Measurements from ENCODE around the gene OTX1.
"Not testable (repeated sequence)": the region's sequence is repeated elsewhere in the genome, so short reads cannot be mapped to it uniquely, and the experiment has no call there.

OTX1 gene

DNA sequence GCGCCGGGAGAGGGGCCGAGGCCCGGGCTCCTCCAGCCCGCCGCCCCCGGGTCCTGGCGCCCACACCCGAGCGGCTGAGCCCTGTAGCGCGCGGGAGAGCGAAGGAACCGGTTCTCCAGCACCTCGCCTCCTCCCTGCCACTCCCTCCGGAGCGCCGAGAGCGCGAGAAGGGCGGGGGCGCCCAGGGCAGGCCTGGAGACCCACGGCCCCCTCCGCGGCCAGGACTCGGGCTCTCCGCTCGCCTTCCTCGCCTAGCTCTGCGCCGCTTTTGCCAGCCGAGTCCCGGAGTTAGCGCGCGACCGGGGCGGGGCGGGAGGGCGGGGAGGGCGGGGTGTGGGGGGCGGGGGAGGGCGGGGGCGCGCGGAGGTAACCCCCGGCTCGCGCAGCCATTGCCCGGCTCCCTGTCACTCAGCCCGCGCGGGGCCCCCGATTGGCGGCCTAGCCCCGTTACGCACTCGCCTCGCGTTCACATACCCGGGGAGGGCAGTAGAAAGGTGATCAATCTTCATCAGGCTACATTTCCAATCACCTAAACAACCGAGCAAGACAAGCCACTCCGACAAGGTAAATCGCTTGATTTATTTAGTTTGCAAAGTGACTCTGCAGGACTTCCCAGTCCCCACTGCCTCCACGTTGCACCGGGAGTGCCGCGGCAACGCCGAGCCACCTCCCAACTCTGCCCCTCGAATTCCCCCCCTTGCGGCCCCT, at the start of gene OTX1:
TSS of gene OTX1 (plus strand) at position 497 of the 708 bp plus-strand sequence. CDS start 2,161 bp downstream, outside the sequence.
- peak; percentile 33 to 35 for DNase-seq

DNA sequence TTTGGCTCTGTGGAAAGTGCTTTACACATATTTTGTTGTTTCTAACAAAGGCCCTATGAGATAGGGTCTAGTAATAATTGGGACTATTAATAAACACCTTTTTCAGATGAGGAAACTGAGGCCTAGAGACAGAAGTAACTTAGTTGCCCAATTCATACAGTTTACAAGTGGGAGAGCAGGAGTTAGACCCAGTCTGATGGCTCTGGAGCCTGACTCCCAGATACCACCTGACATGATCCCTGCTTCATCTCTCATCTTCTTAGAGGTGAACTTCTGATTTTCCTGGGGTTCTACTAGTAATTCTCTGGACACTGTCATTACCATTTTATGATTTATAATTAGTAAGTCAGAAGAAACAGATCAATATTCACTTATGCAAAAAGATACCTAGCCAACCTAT, 49.1 kb upstream of the OTX1 start:
- DNase-seq: no peak

DNA sequence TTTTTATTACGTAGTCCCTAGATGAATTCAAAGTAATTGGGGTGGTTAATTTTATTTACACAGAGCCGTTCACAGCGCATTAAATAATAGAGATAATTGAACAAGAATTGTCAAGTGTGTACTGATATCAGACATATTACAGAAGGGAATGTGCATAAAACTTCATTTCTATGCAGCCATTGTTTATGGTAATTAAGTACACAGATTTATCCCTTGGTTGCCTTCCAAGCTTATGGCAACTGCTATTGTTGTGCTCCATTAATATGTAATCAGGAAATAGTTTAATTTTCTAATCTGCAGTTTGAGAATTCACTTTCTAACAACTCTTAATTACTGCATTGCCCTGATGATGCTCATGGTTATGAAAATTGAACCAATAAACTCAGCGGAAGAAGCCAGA, 47.3 kb upstream of the OTX1 start:
- DNase-seq: no peak

DNA sequence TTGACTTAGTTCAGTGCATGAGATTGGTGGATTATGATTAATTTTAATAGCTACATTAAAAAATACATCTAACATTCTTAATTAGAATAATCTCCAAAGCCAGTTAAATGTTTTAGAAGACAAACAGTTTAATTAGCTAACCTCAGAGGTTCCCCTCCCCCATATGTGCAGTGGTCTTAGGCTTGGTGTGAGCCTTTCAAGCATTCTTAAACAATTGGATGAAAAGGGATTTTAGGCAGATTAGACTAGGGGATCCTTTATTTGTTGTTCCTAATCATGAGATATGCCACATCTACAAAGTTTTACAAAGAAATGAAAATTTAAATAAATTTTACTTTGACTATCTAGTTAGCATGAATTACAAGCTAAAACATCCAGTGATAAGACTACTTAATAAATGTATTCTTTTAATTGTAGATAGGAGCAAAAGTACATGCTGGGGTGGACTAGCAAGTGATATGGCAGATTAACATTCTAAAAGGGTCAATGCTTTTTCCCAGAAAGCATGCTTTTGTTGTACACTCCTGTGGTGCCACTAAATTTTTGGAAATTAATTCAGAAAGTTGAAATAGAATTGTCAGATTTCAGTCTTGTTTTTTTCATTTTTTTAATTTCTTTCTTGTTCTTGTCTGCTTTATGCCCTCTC, 42.7 kb upstream of the OTX1 start:
- DNase-seq: no peak

DNA sequence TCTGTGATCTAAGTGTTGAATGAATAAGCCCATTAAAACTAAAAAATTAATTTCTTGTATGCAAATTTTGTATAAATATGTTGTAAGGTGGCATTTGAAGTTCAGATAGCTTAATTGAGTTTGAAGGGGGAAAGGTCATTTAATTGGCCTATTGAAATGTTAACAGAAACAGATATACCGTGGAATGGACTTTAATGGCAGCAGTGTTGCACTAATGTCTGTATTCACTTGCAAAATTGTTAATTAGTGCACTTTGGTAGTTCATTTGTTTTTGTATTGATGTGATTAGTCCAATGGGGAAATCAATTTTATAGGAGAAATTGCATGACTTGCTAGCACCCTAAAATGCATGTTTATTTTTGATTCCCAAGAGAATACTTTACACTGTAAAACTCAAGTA, 41.8 kb upstream of the OTX1 start:
- DNase-seq: no peak

DNA sequence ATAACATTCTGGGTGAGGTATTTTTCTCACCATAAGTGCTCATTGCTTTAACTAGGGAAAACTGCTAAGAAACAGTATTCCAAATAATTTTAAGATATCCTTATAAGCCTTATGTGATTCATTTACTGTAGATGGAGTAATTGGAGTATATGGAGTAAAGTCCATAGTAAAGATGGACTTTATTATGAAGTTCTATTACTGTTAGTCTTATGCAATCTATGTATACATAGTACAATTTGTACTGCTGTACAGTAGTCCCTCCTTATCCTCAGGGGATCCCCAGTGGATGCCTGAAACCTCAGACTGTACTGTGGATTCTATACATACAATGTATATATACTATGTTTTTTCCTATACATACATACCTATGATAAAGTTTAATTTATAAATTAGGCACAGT, 41.1 kb upstream of the OTX1 start:
- no peak for DNase-seq

DNA sequence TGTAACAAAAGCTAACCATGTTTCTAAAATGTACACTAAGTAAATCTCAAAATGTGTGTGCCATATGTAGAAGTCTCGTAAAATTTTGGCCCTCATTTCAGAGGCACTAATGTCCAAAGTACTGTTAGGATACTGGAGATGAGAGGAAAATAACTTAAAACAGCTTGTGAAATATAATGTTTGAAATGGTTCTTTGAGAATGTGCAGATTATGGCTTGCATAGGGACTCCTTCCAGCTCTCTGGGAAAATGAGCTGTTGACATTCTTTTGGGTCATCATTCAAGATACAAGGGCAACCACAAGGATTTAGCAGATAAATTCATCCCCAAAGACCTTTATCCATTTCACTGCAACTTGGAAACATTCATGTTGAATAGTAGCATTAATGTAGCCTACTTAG, 38.1 kb upstream of the OTX1 start:
- DNase-seq: no peak

DNA sequence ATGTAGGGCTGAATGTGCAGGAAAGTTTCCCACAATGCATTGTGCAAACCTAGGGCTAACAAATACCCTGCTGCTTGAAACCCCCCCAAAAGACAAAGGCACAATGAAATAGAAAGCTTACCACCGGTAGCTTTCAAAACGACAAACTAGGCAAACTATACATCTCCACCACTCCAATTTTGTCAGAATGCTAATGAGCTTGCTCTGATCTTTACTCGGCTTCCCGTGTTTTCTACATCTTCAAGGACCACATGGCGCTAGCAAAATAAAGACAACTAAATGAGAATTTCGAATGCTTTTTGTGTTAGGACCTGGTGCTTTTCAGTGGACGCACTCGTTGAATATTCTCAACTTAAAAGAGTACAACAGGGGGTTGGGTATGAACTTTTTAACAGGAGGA, 37.2 kb upstream of the OTX1 start:
- no peak for DNase-seq

DNA sequence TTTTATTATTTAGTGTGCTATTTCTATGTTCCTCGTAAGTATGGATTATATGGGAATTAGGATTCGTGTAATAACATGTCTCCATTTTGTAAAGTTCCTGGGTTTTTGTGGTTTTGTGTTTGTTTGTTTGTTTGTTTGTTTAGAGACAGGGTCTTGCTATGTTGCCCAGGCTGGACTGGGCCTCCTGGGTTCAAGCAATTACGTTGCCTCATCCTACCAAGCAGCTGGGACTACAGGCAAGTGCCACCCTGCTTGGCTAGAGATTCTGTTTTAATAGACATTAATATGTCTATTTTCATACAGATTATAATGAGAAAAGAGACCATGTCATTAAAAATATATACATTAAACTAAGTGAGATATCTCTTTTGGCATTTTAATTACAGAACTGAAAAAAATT, 35.2 kb upstream of the OTX1 start:
- no peak for DNase-seq

DNA sequence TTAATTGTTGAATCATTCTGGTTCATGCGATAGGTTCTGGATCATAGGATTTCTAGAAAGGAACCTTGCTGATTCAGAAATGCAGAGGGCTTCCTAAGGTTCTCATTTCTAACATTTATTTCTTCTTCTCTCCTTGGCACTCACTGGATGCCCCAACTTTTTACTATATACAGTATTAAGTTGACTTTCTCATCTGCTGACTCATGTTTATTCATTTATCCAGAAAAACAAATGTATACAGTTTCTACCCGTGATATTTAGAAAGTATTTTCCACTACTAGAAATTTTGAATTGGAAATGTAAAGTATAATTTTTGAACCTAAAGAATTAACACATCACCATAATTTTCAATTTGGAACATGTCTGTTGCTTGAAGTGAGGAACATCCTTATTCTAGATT, 32.2 kb upstream of the OTX1 start:
- no peak for DNase-seq

DNA sequence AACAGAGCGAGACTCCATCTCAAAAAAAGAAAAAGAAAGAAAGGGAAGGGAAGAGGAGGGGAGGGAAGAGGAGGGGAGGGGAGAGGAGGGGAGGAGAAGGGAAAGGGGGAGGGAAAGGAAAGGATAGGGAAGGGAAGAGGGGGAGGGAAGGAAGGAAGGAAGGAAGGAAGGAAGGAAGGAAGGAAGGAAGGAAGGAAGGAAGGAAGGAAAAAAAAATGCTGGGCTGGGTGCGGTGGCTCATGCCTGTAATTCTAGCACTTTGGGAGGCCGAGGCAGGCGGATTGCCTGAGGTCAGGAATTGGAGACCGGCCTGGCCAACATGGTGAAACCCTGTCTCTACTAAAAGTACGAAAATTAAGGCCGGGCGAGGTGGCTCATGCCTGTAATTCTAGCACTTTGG, 30.9 kb upstream of the OTX1 start:
- not testable (repeated sequence) for DNase-seq

DNA sequence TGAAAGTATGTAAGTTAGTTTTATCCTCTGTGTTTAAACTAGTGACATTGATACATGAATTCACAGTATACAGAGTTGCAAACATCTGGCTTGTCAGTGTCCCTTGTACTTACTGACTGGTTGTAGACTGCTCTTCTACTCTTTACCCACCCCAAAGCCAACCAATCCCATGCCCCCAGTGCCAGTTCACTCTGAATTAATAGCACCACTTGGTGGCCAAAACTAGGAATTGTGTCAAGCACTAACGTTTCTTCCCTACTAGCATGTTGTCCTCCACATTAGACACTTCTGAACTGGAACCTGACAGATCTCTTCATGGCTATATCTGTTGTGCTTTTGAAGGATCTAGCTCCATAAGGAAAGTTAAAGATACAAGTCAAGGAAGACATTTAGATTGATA, 27.2 kb upstream of the OTX1 start:
- DNase-seq: no peak

DNA sequence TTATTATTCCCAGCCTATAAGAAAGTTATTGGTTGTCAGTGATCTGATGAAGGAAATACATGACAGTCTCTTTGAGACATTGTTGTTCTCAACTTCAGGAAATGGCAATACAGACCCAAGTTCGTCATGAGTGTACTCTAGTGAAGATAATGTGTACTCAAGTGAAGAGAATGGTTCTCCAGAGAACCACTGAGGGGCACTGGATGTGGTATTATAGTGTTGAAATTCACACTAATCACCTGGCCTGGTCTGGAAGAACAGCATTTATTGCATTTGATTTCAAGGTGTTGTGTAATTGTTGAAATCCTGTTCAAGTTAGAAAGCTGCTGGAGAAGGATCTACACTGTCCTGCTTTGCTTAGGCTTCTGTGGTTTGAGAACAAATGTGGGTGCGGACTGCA, 23.4 kb upstream of the OTX1 start:
- DNase-seq: no peak

DNA sequence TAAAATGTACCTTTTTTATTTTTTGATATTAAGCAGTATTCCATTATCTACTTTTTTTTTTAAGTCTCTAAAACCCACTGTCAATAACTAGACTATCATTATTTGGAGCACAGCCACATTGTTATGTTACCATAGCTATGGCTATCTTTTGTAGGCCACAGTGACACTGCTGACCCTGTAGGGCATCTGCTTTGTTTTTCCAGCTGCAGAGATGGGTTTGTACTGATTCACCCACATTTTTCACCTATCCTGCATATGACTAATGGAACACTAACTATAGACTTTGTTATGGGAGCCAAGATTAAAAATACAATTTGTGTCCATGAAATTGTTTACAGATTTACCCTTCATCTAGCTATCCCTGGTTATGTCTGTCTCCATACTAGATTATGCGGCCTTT, 21.6 kb upstream of the OTX1 start:
- DNase-seq: no peak

DNA sequence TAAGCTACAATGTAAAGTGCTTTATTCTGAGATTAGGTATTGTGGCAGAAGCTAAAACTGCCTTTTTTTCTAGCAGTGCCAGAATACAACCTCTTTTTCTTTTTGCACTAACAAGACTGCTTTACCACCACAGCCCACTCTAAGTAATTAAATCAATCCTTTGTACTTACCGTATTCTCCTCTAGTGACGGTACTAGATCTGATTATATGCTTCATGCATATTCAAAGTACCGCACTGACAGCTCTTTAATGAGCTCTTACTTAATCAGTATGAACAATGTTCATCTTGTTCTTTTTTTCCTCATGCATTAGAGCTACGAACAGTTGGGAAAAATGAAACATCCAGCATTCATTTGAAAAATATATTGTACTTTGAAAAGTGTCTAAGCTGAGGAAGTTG, 16.1 kb upstream of the OTX1 start:
- no peak for DNase-seq

DNA sequence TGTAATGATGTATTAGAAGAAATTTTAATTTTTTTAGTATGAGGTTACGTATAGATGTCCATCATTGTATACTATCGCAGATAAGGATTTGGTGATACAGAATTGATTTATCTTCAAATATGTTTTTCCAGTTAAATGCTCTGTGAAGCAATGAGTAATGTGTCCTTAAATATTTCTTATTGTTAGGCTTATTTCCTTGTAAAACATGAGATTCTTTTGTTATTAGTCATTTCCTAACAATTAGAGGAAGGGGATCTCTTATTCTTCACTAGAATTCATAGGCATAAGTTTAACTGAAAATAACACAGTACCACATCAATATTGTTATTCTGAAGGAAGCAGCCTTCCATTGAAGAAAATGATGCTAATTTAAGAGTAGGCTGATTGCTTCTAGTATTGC, 15.5 kb upstream of the OTX1 start:
- DNase-seq: no peak

DNA sequence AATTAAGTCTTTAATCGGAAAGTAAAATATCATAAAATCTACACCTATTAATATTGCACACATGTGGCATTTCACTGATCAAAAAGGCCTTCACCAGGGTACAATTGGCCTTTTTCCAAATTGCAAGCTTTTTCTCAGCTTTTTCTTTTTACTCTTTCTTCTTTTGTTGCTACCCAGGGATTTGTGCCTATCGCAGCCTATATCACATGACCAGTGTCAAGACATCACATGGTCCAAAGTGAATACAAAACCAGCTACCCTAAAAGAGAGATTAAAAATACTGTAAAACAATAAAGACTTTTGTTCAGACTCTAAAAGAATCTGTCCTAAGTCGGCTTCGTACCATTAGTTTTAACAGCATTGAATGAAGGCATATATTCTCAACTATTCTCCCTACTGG, 15.0 kb upstream of the OTX1 start:
- no peak for DNase-seq

DNA sequence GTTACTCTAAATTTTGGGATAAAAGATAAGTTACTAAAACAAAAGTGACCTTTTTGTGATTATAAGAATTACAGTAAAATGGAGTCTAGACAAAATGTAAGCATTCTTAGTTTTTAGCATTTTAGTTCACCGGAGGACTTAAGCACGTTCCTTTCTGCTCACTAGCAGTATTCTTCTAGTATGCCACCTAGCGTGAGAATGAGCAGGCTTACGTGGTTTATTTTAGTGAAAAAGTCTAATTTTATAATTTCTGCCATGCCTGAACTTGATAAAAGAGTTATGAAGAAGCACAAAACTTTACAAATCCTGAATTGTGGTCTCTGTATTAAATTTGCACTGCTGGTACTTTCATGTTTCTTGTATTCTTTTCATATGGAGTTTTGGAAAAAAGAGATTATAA, 12.6 kb upstream of the OTX1 start:
- no peak for DNase-seq

DNA sequence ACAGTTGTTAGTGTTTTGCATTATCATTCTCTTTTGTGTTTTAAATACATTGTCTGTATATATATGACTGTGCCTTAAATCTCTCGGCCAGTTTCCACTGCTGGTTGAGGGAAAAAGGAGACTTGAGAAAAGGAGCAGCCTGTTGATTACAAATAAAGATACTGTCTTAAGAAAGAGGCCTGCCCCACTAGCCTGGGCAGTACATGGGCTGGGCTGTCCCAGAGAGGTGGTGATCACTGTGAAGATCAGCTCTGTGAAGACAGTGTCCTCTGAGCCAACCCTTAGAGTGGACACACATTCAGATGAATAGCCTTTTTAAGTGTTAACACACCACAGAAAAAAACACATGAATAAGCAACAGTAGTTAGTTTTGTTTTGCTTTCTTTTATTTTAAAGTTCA, 10.0 kb upstream of the OTX1 start:
- DNase-seq: no peak

DNA sequence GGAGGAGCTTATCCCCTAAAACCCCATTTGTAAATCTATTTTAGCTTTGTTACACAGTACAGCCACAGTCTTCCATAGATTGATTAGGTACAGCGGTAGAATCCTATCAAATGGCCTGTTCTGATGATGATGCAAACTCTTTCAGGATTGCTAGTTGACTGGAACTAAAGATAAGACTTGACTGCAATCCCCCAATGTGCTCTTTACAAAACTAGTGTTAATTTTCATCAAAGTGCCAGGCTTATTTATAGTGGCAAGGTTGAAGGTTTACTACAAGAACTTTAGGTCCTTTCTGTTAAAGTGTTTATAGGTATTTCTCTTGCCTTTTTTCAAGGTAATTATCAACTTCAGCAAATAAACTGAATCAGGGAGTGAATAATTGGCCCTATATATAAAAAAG, 9.0 kb upstream of the OTX1 start:
- no peak for DNase-seq

DNA sequence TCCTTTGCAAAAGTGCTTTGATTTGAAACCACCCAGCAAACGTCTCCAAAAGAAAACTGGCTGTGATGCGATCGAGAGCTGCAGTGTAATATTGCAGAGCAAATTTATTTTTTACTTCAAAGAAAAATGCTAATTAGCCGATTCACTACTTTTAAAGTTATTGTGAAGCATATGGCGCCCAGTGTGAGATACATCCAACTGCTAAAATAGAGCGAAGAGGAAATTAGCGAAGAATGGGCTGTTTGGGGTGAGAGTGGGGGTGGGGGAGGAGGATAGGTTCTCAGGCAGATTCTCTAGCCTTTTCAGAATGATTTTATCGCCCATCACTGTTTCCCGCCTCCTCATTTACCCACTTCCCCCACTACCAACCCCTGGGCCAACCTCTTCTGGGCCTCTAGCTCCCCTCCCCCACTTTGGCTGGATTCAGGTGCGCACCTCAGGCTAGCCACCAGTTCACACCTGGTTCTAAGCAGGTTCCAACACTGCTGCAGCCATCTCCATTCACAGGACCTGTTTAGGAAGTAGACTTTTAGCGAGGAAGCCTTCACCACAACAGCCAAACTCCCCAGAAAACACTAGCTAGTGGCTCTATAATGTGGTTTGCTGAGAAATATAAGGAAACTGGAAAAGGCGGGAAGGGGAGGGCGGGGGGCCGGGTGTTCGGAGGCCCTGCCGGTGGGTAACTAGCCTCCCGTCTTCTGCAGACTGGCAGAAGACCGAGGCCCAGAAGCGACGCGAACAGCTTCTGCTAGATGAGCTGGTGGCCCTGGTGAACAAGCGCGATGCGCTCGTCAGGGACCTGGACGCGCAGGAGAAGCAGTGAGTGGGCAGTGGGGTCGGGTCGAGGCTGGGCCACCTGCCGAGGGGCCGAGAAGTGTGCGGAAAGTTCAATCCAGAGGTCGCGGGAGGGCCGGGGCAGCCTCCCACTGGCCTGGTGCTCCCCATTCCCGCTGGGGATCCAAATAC, 6.0 kb upstream of the OTX1 start:
- no peak for DNase-seq

DNA sequence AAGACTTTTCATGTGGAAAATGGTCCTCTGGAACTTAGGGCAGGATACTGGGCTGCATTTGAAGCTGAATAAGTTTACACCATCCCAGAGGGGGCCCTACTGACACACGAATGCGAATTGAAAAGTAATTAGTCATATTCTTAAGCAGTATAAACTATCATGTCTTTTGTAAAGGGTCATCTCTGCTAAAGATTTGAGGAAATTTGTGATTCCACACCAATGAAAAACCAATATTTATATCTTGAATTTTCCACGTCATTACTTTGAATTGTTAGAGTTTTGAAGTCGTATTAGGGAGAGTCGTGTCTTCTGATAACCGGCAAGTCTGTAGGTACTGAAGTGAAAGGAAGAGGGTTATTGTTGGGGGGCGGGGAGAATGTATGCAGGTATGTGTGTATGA, 4.1 kb upstream of the OTX1 start:
- DNase-seq: no peak

DNA sequence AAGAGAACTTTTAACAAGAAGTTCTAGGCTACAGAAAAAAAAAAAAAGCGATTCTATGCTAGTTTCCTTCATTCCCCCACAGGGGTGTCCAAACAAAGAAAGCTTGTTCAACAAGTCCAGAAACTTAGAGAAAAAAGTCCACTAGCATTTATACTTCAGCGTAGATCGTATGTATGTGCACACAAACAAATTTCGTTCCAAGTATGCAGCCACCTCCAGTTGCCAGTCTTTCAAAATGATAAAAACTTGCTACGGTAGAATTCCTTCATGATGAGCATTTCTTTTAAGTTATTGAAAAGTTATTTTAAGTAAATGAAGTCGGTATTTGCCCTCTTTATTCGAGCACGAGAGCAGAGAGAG, 3.7 kb upstream of the OTX1 start:
- DNase-seq: no peak

Data from hippocampal formation (tissue), 2 donors.